Aorta (tissue), 5 donors: ENCODE measurements around the gene MACF1. TPM values are rescaled to one million over a fixed set of nuclear protein-coding genes. Genes with fewer than 3 reads are reported as not detected.
A peak's percentile ranks its signal among the peaks of the same experiment; 100 is the strongest.

Experiments used
- ATAC-seq: fragments of 200-7000 bp; cut with Tn5 transposase; one replicate; pipeline ENCODE4 v1.9.1; 2022; ENCODE audit warnings: moderate library complexity; ENCODE audit not compliant: low FRiP score
- DNase-seq, 2 donors: peaks; one replicate each; pipeline ENCODE4 v3.0.0-alpha.2; 2020
- H3K27ac ChIP-seq, 2 donors: one replicate each; pipeline ENCODE4 v1.5.1; 2013; ENCODE audit warnings: low read length in 2 of 2, mild to moderate bottlenecking in 2 of 2, moderate library complexity in 2 of 2, control low read depth in 1 of 2, inconsistent platforms in 1 of 2, low read depth in 1 of 2
- H3K27me3 ChIP-seq, 2 donors: one replicate each; pipeline ENCODE4 v1.6.1; 2013; ENCODE audit warnings: control low read depth in 1 of 2, low read length in 1 of 2, mild to moderate bottlenecking in 1 of 2, moderate library complexity in 1 of 2; ENCODE audit not compliant: insufficient read depth in 2 of 2, control insufficient read depth in 1 of 2
- H3K36me3 ChIP-seq, 2 donors: one replicate each; pipeline ENCODE4 v1.6.1; 2013; ENCODE audit warnings: control low read depth in 1 of 2, low read length in 1 of 2, mild to moderate bottlenecking in 1 of 2; ENCODE audit not compliant: insufficient read depth in 2 of 2, control insufficient read depth in 1 of 2
- H3K4me1 ChIP-seq, 2 donors: one replicate each; pipeline ENCODE4 v1.6.1; 2013; ENCODE audit warnings: low read length in 2 of 2, control low read depth in 1 of 2, mild to moderate bottlenecking in 1 of 2, moderate library complexity in 1 of 2; ENCODE audit not compliant: insufficient read depth in 2 of 2, control insufficient read depth in 1 of 2
- H3K4me3 ChIP-seq, 2 donors: one replicate each; pipeline ENCODE4 v1.5.1; 2013; ENCODE audit warnings: low read length in 2 of 2, control low read depth in 1 of 2, mild to moderate bottlenecking in 1 of 2
- H3K9me3 ChIP-seq: one replicate; pipeline ENCODE4 v1.6.1; 2013; ENCODE audit warnings: mild to moderate bottlenecking, low read length; ENCODE audit not compliant: control insufficient read depth
- WGBS, 2 donors: extraction: QIAGEN DNeasy Blood & Tissue Kit; methylation state at CpG; one replicate each; pipeline ENCODE4 v1.1.7; 2013; 5-methylcytosine and 5-hydroxymethylcytosine counted together
- intact Hi-C, 2 donors: fragments of 100-400 bp; cut with DNase I; formaldehyde crosslinking; loops; one replicate each; pipeline versions ENCODE4 v1.14.2 to v1.15.0; 2022
- polyA plus RNA-seq, 2 donors: library from polyadenylated mRNA; stranded (reverse); fragments of 200-250 nt; gene quantifications; one replicate each; pipeline ENCODE4 v1.2.3, GENCODE V29; 2013
- total RNA-seq, 2 donors: library from RNA; stranded (reverse); fragmentation: NEBNext Ultra II Directional; extraction: Animal tissue kit (Norgen Biotek cat#: 25700); gene quantifications; one replicate each; pipeline ENCODE4 v1.2.1, GENCODE V29; 2021
- donor health status: healthy with polysubstance abuse.
- donor health status: Bipolar disorder and iron deficiency.
- donor health status: DM: no; HTN: no; CAD: no.
- donor health status: DM: no; HTN: no; CAD: no.
- donor health status: DM: yes; HTN: yes; CAD: no.

Gene MACF1
- total and polyA plus RNA-seq, 4 donors = 38.9 to 785 (median 386) TPM

DNA sequence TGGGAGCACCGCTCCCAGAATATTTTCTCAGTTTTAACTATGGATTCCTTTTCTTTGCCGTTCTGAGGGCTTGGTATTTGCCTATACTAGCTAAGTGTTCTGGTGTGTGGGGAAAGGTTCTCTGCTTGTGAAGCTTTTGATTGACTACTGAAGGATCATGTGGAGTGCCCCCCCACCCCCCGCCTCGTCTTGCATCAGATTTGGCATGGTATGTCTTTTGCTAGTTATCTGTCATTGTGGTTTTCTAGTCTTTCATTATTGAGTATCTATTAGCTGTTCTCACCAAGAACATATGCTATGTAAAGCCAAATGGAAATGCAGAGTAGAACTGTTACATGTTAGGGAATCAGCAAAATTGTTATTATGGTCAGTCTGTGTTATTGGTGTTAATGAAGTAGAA is 58.3 kb downstream of the MACF1 start:
- no peaks in the 10 kb centered on the region for H3K36me3 ChIP-seq
- H3K4me3 ChIP-seq = no peak overlapping the region
- WGBS, 2 donors = 46 to 53% methylated on average over 4 of the region's 4 CpGs
- no peak overlapping the region for H3K27ac ChIP-seq
- intact Hi-C loops = no loop called here
- ATAC-seq = no peak
- no peak for DNase-seq
- no peaks in the 10 kb centered on the region for H3K9me3 ChIP-seq
- no peaks in the 10 kb centered on the region for H3K27me3 ChIP-seq
- H3K4me1 ChIP-seq = peaks cover 0 to 4% of the 10 kb centered on the region in 2 donors

DNA sequence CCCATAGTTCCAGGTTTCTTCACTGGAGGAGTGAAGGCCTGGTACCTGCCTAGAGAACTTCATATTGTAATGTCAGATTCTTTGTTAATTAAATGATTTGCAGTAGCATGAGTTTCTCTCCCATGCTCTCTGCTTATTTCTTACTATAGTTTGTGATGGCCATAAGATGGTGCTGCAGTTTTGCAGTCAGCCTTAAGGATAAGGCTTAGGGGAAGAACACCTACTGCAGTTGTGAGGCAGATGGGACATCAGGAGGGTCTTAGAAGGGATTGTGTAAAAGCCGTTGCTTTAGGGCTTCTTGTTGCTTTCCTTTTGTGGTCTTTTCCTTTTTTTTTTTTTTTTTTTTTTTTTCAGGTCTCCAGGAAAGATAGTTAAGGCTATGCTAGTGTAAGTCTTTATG is 61.8 kb downstream of the MACF1 start:
- intact Hi-C loops = no loop called here
- 52 to 53% methylated on average over 1 of the region's 1 CpG for WGBS, 2 donors
- no peak overlapping the region for H3K27ac ChIP-seq
- ATAC-seq (no peak), DNase-seq (no peak)
- no peaks in the 10 kb centered on the region for H3K36me3 ChIP-seq
- no peak overlapping the region for H3K4me3 ChIP-seq
- no peaks in the 10 kb centered on the region for H3K27me3 ChIP-seq
- peaks cover 1 to 16% of the 10 kb centered on the region in 2 donors for H3K4me1 ChIP-seq
- no peaks in the 10 kb centered on the region for H3K9me3 ChIP-seq

DNA sequence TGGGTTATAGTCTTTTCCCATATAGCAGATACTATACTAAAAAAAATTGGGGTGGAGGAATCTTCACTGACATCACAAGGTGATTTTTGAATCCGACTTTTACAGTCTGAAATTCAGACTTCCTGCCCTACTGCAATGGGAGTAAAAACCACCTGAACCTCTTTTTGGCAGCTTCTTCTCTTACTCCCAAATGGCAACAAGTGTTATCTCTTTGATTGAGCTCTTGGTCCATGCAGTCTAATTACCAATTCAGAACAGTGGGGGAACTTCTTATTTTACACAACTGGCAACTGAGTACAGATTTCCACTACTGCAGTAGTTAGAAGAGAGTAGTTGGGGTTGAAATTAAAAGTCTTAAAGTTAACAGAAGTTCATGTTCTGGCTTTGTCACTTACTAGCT is 62.3 kb downstream of the MACF1 start:
- WGBS, 2 donors = 81 to 94% methylated on average over 1 of the region's 1 CpG
- DNase-seq (no peak), ATAC-seq (no peak)
- H3K9me3 ChIP-seq = no peaks in the 10 kb centered on the region
- no peaks in the 10 kb centered on the region for H3K27me3 ChIP-seq
- H3K4me3 ChIP-seq = no peak overlapping the region
- intact Hi-C loops = no loop called here
- H3K27ac ChIP-seq = no peak overlapping the region
- no peaks in the 10 kb centered on the region for H3K36me3 ChIP-seq
- peaks cover 1 to 20% of the 10 kb centered on the region in 2 donors for H3K4me1 ChIP-seq

DNA sequence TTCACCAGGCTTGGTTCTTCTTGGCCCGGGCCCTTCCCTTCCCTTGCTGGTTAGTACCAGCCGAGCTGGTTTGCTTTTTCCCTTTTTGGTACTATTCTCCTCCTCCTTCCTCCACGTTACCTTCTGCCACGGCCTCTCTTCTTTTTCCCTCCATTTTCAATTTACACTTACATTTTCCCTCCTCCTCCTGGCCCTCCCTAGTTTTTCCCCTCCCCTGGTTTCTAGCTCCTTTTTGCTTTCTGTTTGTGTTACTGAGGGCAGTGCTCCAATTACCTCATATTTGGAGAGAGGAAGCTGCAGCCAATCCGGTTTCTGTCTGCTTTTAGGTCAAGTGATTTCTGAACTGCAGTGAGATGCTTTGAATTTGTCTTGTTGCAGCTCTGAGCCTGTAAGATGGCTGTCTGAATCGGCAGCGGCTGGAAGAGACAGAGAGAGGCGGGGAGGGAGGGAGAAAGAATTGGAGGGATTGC is 63.7 kb downstream of the MACF1 start:
- WGBS, 2 donors = 0 to 7% methylated on average over 8 of the region's 8 CpGs
- Histone ChIP-seq H3K4me1 (peaks cover 3 to 23% of the 10 kb centered on the region in 2 donors), H3K27ac (peak overlapping the region in 1 of 2 donors; percentile 58), H3K27me3 (no peaks in the 10 kb centered on the region), H3K4me3 (peak overlapping the region; percentile 4 to 82), H3K36me3 (no peaks in the 10 kb centered on the region), H3K9me3 (no peaks in the 10 kb centered on the region)
- intact Hi-C loops = no loop called here
- ATAC-seq (peak; percentile 82), DNase-seq (no peak)

DNA sequence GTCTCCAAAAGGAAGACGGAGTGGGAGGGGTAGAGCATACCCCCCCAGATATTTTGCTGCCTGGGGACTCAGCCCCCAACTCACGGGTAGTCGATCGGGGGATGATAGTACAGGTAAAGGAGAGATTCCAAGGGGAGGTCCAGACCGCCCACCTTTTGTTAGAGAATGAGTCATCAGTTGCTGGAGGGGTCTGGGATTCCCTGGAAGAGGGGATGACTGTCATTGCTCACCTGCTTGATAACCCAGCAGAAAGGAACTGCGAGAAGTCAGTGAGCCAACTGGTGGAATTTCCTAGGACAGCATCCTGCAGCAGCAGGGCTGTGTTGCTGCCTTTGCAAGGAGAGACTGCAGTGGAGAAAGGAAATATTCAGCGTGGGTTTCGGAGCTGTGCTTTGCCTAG is 64.4 kb downstream of the MACF1 start:
- intact Hi-C loops = no loop called here
- Histone ChIP-seq H3K27ac (peak overlapping the region in 1 of 2 donors; percentile 82), H3K4me1 (peaks cover 3 to 23% of the 10 kb centered on the region in 2 donors), H3K27me3 (no peaks in the 10 kb centered on the region), H3K4me3 (peak overlapping the region in 1 of 2 donors; percentile 18), H3K9me3 (no peaks in the 10 kb centered on the region), H3K36me3 (no peaks in the 10 kb centered on the region)
- no peak for DNase-seq
- WGBS, 2 donors = 18 to 20% methylated on average over 8 of the region's 8 CpGs
- no peak for ATAC-seq

DNA sequence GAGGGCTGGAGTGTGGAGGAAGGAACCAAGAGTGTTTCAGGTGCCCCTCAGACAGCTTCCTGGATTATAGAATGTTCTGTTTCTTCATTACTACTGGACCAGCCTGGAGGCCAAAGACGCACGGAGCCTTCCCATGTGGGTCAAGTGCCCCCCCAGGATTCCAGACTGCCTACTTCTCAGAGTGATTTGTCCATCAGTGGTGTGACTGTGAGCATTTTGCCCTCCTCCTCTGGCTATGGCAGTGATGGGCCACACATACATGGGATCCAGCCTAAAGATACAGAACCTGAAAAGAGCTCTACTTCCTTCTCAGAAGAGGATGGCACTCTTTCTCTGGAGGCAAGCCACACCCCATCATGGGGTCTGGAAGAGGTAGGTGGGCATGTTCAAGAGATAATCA is 64.9 kb downstream of the MACF1 start:
- Histone ChIP-seq H3K27me3 (no peaks in the 10 kb centered on the region), H3K9me3 (no peaks in the 10 kb centered on the region), H3K36me3 (no peaks in the 10 kb centered on the region), H3K4me3 (no peak overlapping the region), H3K27ac (peak overlapping the region in 1 of 2 donors; percentile 82), H3K4me1 (peaks cover 3 to 23% of the 10 kb centered on the region in 2 donors)
- WGBS, 2 donors = 3 to 9% methylated on average over 2 of the region's 2 CpGs
- ATAC-seq (no peak), DNase-seq (no peak)
- intact Hi-C loops = no loop called here

DNA sequence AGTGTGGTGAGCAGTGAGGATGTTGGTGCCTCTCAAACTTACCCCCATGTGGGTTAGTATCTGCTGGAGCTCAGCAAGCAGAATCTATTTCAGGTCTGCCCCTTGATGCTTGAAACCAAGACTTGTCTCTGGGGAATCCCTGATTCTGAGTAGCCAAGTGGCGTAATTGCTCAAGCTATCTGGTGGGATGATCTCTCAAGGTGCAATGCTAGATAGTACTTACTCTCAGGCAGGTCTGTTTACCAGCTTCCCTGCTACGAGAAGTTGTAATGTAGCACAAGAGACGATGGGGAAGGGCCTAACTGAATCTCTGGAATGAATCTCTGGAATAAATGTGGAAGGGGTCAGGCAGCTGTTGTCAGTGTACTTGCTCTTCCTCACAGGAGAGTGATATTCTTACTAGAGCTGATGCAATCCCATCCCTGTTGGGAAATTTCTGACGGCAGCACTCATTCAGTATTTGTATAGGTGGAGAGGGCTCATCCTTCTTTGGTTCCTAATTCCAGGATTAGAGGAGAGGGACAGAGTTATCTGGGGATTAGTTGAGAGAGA is 65.4 kb downstream of the MACF1 start:
- WGBS, 2 donors = 17 to 28% methylated on average over 4 of the region's 4 CpGs
- intact Hi-C loops = no loop called here
- H3K4me1 ChIP-seq = peaks cover 3 to 23% of the 10 kb centered on the region in 2 donors
- ATAC-seq = no peak
- no peaks in the 10 kb centered on the region for H3K27me3 ChIP-seq
- no peak overlapping the region for H3K4me3 ChIP-seq
- H3K27ac ChIP-seq = peak overlapping the region in 1 of 2 donors; percentile 13
- DNase-seq = no peak
- no peaks in the 10 kb centered on the region for H3K36me3 ChIP-seq
- H3K9me3 ChIP-seq = no peaks in the 10 kb centered on the region

DNA sequence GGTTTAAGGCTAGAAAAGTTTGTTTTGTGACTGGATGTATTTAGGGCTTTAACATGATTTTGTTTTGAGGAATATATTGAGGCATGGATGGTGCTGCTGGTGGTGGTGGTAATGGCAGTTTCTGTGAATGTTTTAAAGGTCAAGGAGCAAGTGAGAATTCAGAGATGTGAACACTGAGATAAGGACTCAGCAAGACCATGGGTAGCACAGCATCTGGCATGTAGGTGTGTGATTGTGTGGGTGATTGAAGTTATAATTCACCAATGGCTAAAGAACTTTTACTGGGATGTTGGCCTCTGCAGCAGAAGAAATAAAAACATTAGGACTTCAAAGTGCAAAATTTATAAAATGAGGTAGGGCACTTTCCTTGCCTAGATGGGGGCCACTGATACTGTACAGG is 65.9 kb downstream of the MACF1 start:
- Histone ChIP-seq H3K4me1 (peaks cover 3 to 23% of the 10 kb centered on the region in 2 donors), H3K27me3 (no peaks in the 10 kb centered on the region), H3K9me3 (no peaks in the 10 kb centered on the region), H3K36me3 (no peaks in the 10 kb centered on the region), H3K27ac (no peak overlapping the region), H3K4me3 (no peak overlapping the region)
- no peak for ATAC-seq
- DNase-seq = no peak
- intact Hi-C loops = no loop called here

DNA sequence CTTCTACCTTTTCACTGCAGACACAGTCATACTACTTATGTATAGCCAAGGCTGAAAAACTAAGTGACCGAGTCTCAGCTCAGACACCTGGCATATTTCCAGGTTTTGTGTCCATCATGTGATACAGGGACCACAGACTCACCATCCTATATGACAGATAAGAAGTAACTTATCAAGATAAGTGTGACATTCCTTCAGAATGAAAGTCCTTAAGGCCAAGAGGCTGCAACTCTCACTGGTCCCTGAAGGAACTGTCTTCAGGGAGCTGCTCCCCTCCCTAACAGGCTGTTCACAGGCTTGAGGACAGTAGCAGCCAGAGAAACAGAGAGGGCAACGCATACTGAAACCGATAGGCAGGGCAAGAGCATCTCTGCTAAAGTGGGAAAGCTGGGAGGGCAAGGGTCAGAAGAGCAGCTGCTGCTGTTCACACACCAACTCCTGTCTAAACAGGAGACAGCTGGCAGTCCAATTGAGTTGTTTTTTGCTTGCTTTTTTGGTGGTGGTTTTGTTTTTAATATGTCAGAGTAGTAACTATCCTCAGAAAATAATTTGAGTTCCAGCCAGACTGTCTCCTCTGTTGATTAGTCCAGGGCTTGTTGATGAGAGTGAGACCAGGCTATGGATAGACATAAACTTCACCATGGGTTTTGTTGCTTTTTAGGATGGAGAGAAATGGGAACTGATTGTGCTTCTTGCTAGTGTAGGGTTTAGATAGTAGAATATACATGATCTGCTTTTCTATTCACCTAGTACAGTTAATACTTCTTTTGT is 67.7 kb downstream of the MACF1 start:
- peak overlapping the region in 1 of 2 donors; percentile 75 for H3K27ac ChIP-seq
- 8 to 11% methylated on average over 3 of the region's 3 CpGs for WGBS, 2 donors

More for the DNA sequence above, 67.7 kb downstream of the MACF1 start:
- intact Hi-C loops = no loop called here
- Histone ChIP-seq H3K27me3 (no peaks in the 10 kb centered on the region), H3K4me3 (no peak overlapping the region), H3K9me3 (no peaks in the 10 kb centered on the region), H3K4me1 (peaks cover 1 to 23% of the 10 kb centered on the region in 2 donors), H3K36me3 (no peaks in the 10 kb centered on the region)
- ATAC-seq (no peak), DNase-seq (no peak)
